Spleen (tissue), 7 donors: ENCODE results near the gene GLUL.

ENCODE experiments used
- POLR2AphosphoS5 ChIP-seq, 3 donors: sonication (generic); formaldehyde crosslinking; IDR thresholded peaks; one replicate each; pipeline ENCODE4 v1.5.1; 2017; ENCODE audit warnings: antibody characterized with exemption in 3 of 3
- TF ChIP-seq, protein P1 (sequence below), 11 experiments: fragments of 200-600 bp in 7 of 11; fragments of 450-650 bp in 4 of 11; sonication (generic) in 4 of 11; IDR thresholded peaks in 8 of 11; conservative IDR thresholded peaks in 3 of 11; 1 replicate in 7 of 11; 2 replicates in 4 of 11; pipeline versions ENCODE4 v1.4.0 to v1.8.0; 2016 to 2021; ENCODE audit warnings: antibody characterized with exemption in 11 of 11, inconsistent platforms in 4 of 11, mild to moderate bottlenecking in 1 of 11
- donor health status: DM: no; HTN: no; CAD: no; lungs with moderate emphysema.
- donor health status: DM: no; HTN: no; CAD: no.
- donor health status: DM: no; HTN: no; CAD: no.

DNA sequence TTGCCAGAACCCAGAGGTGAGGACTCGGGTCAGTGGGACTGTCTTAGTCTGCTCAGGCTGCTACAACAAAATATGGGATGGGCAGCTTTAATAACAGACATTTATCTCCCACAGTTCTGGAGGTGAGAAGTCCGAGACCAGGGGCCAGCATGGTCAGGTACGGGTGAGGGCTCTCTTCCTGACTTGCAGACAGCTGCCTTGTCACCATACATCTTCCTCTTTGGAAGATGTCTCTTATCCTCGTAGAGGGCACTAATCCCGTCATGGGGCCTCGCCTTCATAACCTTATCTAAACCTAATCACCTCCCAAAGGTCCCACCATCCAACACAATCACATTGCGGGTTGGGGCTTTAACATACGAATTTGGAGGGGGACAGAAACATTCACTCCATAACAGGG is 51.9 kb downstream of the GLUL start:
- TF ChIP-seq, protein P1, sequence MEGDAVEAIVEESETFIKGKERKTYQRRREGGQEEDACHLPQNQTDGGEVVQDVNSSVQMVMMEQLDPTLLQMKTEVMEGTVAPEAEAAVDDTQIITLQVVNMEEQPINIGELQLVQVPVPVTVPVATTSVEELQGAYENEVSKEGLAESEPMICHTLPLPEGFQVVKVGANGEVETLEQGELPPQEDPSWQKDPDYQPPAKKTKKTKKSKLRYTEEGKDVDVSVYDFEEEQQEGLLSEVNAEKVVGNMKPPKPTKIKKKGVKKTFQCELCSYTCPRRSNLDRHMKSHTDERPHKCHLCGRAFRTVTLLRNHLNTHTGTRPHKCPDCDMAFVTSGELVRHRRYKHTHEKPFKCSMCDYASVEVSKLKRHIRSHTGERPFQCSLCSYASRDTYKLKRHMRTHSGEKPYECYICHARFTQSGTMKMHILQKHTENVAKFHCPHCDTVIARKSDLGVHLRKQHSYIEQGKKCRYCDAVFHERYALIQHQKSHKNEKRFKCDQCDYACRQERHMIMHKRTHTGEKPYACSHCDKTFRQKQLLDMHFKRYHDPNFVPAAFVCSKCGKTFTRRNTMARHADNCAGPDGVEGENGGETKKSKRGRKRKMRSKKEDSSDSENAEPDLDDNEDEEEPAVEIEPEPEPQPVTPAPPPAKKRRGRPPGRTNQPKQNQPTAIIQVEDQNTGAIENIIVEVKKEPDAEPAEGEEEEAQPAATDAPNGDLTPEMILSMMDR (IDR thresholded peaks at IDR 0.05 in 8 of 11, conservative IDR thresholded peaks at IDR 0.05 in 3 of 11), result no peak
- no peak for TF ChIP-seq POLR2AphosphoS5 (IDR thresholded peaks at IDR 0.05)
